ELF-1 (cell line): ENCODE measurements around the gene TNNC1.

Experiments used
- DNase-seq: peaks from one replicate; pipeline ENCODE4 v3.0.0-alpha.2; 2016; ENCODE audit warnings: low read depth, low spot score

Gene TNNC1

GRCh38 chr3:52401551-52401950, 52.3 kb downstream of the TNNC1 start:
- DNase-seq = no peak
